Activated T-helper 9 cell treated with anti-CD3 and anti-CD28 coated beads, Interleukin-2, amount 50 U/mL, for 16 hours (primary cell): ENCODE measurements around the gene IRF4.
A peak's percentile ranks its signal among the peaks of the same experiment; 100 is the strongest.

ENCODE experiments used
- DNase-seq: peaks from one replicate; pipeline ENCODE4 v3.0.0-alpha.2; 2020; ENCODE audit warnings: low read depth

Gene IRF4

DNA sequence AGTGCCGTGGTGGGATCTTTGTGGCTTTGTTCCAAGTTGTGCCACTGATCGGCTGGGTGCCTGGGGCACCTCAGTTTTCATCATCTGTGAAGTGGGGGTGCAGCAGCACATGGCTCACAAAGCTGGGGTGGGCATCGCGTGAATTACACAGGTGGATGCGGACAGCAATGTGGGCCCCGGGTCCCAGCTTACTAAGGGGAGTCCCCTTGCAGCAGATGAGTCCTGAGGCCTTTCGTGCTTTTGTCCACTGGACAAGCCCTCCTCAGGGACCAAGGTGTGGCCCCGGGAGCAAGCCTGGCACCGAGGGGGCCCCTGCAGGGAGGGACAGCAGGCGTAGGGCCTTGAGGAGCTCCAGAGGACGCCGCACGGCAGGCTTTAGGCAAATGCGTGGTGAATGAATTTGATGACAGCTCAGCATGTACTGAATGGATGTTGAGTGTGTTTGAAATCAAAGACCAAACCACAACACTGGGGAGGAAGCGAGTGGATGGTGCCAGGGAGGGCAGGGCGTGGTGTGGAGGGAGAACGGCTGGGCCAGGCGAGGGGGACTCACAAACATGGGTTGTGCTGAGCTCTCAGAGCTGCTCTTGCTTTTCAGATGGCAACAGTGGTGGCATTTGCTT is 53.2 kb downstream of the IRF4 start:
- DNase-seq: no peak

DNA sequence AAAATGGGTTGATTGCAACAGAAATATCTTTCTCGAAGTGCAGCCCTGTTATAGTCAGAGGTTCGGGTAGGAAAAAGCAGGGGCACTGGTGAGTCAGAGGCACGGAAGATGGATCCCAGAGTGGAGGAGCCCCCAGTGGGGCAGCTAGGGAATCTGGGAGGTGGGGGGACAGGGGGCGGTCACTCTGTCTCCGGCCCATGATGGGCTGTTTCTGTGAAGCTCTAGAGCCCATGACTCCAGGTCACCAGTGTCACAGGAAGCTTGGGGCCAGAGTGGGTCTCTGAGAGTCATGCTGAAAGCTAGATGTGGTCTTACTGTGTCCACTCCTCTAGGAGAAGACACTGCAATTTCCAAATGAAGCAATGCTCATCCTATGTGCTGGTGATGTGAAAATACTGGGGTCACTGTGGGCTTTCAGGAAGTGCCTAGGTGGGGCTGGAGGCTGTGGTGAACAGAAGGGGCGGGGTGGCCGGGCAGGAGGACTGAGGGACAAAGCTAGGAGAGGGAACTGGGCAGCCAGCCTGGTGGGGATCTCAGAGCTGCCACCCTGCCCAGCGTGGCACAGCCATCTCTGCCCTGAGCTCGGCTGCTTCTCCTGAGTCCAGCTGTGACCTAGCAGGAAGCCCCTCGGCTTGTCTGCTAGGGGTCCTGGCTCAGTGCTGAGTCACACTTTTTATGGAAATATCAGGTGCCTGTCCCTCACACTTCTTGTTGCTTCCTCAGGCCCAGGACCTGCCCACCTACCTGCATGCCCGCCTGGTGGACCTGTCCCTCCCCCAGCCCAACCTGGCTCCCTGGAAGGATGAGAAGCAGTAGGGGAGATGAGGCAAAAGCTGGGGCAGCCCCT is 54.2 kb downstream of the IRF4 start:
- DNase-seq: no peak

DNA sequence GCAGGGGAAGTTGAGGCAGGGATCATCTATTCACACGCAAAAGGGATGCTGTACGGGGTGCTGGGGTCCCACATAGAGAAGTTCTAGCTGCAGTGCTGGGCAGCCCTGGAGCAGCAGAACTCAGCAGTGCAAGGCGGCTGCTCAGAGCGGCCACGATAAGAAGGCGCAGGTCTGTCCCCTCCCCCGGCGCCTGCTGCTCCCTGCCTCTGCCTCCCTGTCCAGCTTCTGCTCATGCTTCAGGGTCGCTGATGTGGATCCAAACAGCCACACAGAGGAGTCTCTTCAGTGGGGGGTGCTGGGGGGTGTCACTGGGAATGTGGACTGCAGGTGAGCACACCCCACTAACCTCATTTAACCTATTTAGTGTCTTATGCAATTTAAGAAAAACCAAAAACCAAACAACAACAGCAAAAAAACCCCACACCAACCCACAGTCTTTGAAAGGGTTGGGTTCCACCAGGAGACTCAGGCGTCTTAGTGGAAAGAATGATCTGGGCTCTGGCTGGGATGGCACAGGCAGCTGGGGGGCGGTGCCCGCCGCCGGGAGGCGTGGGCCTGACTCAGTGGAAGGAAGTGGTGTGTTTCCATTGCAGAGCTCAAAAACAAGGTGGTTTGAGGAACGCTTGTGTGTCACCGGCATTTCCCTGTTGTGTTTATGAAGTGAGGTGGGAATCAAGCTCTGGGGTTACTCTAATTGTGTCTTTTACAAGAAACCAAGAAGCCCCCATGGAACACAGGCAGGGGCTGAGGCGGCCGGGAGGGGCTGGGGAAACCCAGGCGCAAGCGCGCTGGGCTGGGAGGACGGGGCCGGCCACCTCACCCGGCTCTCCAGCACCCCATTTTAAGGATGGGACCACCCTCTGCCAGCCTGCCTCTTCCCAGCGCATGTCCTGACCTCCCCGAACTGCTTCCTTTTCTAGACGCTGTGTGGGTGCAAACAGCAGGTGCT is 55.1 kb downstream of the IRF4 start:
- peak; percentile 88 for DNase-seq

DNA sequence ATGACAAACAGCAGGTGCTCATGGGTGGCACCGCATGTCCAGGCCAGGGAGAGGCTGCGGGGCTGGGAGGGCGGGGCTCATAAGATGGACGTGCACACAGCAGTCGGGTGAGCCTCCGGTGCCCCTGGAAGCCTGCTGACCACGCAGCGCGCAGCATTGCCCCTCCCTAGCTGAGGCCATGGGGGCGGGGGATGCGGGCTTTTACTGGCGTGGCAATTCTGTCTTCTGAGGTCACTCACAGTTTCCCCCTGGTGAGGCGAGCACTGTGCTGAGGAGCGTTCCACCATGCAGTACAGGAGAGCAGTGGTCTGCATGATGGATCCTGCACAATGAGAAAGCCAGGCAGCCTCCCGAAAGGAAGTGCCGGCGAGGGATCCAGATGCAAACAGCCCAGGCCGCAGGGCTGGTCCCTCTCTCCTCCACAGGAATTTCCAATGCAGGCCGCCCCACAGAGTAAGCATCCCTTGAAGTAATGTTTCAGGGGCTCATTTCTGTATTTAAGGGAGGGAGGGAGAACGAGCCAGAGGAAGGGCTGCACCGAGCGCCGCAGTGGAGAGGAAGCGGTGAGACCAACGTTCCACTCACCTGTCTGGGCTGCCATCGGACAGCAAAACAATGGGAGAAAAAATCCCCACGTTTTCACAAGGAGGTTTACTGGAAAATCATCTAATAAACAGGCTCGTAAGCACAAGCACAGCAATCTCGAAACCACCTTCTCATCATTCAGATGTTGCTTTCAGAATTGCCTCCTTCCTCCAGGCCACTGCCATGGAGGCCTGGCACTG is 56.0 kb downstream of the IRF4 start:
- peak; percentile 61 for DNase-seq

DNA sequence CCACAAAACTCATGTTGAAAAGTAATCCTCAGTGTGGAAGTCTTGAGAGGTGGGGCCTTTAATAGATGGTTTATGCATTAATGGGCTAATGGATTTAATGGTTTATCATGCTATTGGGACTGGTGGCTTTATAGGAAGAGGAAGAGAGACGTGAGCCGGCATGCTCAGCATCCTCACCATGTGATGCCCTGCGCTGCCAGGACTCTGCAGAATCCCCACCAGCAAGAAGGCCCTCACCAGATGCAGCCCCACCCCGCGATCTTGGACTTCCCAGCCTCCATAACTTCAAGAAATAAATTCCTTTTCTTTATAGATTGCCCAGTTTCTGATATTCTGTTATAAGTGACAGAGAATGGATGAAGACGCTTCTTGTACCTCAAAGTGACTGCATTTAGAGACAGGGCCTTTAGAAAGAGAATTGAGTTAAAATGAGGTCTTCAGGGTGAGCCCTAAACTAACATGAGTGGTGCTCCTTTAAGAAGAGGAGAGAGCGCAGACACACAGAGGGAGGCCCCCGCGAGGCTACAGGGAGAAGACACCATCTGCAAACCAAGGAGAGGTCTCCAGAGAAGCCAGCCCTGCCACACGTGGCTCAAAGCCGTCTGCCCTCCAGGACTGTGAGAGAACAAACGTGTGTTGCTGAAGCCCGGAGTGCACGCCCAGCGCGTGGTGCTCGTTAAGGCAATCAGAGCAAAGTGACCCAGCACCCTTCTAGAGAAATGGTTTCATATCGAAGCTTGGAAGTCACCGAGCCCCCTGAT is 56.9 kb downstream of the IRF4 start:
- no peak for DNase-seq

DNA sequence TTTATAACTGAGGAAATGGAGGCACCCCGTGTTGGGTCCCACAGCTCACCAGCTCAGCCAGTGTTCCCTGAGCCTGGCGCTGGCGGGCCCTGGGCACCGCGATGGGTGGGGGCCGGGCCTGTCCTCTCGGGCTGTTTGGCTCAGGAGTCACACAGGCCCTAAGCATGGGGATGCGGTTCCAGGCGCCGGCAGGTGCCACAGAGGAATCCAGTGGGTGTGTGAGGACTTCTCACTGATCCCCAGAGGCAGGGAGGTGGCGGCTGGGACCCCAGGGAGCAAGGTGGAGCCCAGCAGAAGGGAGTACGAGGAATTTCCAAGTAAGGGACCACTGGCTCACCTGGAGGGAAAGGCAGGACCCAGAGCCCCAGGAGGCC is 57.5 kb downstream of the IRF4 start:
- DNase-seq: no peak

DNA sequence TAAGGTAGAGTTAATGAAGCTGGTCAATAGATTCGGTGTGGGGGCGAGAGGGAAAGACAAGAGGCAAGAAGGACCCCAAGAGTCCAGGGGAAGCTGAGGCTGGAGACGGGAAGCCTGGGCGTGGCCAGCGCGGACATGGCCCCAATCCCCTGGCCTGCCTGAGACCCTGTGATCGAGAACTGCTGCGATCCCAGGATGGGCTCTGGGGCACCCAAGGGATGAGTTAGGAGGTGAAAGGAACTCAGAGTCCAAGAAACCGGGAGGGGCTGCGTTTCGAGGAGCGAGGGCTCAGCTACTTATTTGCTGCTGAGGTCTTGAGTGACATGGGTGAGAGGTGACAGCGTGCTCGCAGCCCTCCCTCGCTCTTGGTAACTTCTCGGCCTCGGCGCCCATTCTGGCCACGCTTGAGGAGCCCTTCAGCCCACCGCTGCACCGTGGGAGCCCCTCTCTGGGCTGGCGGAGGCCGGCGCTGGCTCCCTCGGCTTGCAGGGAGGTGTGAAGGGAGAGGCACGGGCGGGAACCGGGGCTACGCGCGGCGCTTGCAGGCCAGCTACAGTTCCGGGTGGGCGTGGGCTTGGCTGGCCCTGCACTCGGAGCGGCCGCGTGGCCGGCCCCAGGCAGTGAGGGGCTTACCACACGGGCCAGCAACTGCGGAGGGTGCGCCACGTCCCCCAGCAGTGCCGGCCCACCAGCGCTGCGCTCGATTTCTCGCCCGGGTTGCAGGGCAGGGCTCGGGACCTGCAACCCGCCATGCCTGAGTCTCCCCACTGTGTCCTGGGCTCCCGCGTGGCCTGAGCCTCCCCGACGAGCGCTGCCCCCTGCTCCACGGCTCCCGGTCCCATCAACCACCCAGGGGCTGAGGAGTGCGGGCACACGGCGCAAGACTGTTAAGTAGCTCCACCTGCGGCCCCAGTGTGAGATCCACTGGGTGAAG is 58.2 kb downstream of the IRF4 start:
- DNase-seq: no peak

DNA sequence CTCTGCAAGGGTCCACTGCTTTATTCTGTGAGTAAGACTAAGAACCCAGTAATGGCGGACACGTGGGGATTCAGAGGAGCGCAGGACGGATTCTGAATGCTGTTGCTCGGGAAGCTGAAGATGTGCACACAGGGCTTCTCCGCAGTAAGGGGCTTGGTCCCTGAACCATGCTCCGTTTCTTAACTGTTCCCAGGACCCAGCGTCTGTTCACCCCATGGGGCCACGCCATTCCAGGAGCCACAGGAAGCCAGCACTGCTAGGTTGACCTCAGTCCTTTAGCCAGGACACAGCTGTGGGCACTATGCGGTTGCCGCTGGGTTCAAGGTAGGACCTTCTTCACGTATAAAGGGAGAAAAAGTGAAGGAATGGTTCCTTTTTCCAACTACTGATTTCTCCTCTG is 59.8 kb downstream of the IRF4 start:
- no peak for DNase-seq

DNA sequence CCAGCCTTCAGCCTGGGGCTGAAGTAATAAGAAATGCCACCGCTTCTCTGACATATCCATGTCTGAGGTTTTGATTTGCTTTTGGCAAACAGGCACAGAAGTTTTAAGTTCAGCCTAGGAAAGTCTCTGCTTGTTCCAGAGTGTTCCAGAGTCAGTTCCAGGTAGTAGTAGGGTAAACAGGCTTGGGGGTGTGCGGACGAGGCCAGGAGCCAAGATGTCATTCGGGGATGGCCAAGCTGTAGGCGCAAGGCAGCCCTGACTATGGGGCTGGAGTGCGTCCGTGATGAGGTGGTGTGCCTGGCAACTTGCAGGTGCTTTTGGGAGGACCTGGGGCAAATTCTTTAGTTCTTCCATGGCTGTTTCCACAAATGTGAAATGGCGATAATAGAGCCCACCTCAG is 60.3 kb downstream of the IRF4 start:
- no peak for DNase-seq

DNA sequence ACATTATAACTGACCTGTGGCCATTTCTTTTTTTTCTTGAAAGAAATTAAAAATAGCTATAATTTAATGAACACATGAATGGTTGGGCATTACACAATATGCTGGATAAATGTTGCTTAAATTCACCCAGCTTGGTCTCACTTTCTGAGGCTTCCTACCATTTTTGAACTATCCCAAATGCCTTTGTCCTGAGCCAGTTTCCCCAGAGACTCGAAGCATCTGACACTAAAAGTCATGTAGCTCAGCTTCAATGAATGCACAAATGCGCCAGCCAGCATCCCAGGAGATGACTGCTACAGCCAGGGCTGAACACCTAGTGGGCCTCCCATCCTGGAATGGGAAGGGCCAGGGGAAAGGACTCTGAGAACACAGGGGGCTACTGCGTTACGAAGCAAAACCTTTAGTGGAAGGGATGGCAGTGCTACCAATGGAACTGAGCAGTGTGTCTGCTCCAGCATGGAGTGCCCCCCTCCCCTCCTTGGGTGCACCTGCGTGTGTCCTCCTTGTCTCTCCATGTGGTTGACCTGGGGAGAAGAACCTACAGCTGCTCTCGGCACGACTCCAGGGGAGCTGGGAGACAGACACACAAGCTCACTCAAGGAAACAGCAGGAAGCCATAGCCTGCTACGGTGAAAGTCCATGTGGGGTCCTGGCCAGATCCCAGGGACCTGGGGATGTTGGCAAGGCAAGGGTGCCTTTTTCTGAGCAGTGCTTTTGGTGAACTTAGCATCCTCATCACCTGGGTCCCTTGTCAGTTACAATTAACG is 60.9 kb downstream of the IRF4 start:
- no peak for DNase-seq

DNA sequence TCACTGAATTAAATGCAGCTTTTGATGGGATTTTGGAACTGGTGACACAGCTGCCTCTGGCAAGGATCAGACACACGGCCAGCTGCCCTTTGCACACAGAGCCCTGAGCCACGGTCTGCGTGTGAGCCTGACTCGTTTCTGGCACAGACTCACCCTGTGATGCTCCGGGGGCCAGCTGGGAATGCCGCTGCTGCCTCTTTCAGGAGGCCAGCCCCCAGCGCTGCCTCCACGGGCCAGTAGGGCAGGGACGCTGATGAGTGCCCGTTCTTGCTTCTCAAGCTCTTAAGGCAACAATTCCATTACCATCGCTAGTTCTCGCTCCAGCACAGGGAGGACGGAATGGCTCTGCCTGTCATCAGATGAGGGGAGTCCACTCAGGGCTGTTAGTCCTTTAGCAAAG is 61.6 kb downstream of the IRF4 start:
- DNase-seq: no peak

DNA sequence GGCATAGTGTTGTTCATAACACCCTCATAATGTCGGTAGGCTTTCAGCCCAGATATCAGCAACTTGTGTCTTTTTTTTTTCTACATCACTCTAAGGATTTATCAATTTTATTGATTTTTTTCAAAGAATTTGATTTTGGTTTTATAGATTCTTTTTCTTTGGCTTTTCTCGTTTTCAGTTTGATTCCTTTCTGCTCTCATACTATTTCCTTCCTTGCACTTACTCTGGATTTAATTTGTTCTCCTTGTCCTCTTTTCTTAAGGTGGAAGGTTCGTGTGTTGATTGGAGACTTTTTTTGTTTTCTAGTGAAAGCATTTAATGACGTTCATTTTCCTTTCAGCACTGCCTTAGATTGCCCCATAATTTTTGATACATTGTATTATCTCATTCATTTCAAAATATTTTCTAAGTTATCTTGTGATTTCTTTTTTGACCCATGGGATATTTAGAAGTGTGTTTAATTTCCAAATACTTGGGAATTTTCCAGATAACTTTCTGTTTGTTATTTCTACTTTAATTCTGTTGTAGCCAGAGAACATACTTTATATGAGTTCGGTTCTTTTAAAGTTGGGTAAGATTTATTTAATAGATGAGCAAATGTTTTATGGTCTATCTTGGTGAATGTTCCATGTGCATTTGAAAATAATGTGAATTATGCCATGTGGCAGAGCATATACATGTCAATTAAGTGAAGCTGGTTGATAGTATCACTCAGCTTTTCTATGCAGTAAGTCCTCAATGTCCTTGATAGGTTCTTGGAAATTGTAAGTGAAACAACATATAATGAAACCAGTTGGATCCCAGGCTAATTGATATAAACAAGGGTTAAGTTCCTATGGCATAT is 62.8 kb downstream of the IRF4 start:
- no peak for DNase-seq

DNA sequence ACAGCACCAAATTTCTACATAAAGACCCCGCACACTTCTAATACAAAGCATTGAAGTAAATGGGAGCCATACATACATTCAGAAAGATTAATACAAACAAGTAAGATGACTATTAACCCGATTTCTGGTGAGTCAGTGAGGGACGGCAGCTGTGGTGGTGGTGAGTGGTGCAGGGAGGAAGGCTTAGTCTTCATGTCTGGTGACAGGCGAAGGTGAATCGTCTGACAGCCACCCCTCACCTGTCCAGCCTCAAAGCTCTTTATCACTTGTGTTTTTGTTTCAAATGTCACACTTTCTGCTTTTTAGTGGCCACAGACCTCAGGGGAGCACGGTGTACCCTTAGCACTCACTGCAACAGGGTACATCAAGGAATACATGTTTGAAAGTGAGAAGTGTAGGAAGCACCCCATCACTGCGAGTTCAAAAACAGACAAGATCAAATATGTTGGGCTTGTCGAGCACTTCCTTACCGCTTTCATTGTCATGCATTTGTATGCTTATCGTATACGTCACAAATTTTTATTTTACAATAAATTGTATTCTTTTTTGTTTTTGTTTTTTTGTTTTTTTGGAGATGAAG is 63.5 kb downstream of the IRF4 start:
- no peak for DNase-seq

DNA sequence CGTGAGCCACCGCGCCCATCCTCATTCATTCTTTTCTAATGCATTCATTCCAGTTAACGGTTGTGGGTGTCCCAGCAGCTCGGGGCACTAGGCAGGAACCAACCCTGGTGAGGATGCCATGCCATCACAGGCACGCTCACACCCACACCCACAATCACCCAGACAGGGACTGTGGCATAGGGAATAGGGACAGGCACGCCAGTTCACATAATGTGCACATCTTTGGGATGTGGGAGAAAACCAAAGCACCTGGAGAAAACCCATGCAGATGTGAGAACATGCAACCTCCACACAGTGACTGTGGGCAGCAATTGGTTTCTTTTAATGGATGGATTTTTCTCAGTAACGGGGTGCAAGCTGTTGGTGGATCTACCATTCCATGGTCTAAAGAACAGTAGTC is 64.3 kb downstream of the IRF4 start:
- DNase-seq: no peak

DNA sequence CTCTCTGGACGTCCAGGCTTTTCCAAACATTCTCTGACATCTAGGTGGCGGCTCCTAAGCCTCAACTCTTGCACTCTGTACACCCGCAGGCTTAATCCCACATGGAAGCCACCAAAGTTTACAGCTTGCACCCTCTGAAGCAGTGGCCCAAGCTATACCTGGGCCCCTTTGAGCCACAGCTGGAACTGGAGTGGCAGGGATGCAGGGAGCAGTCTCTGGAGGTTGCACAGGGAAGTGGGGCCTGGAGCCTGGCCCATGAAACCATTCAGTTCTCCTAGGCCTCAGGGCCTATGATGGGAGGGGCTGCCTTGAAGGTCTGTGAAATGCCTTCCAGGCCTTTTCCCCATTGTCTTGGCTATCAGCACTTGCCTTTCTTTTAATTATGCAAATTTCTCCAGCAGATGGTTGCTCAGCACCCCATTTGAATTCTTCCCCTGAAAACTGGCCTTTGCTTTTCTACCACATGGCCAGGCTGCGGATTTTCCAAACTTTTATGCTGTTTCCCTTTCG is 64.9 kb downstream of the IRF4 start:
- DNase-seq: no peak

DNA sequence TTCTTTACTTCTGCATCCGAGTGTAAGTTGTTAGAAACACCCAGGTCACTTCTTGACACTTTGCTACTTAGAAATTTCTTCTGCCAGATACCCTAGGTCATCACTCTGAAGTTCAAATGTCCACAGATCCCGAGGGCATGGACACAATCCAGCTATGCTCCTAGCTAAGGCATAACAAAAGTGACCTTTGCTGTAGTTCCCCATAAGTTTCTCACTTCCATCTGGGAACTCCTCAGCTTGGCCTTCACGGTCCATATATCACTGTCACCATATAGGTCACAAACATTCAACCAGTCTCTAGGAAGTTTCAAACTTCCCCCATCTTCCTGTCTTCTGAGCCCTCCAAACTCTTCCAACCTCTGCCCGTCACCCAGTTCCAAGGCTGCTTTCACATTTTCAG is 65.3 kb downstream of the IRF4 start:
- DNase-seq: no peak
